T-helper 1 cell treated with Interleukin-12 subunit alpha and Interleukin-12 subunit beta and Interleukin-4 antibody, amounts not matched to agents 30 ng/mL and 1 ng/mL, for 36 hours (primary cell): Measurements from ENCODE around the gene OSBPL6. TPM values are rescaled to one million over a fixed set of nuclear protein-coding genes. Genes with fewer than 3 reads are reported as not detected.
"Not testable (repeated sequence)": the region's sequence is repeated elsewhere in the genome, so short reads cannot be mapped to it uniquely, and the experiment has no call there.

ENCODE experiments used
- intact Hi-C: fragments of 100-400 bp; cut with micrococcal nuclease; formaldehyde crosslinking; loops from one replicate; pipeline ENCODE4 v1.15.1; 2024
- total RNA-seq: library from RNA; stranded (reverse); gene quantifications from 2 replicates; pipeline ENCODE4 v1.2.3, GENCODE V29; 2022

Gene OSBPL6
- total RNA-seq, 1 donor from 2014 or later: 1.7 TPM

DNA sequence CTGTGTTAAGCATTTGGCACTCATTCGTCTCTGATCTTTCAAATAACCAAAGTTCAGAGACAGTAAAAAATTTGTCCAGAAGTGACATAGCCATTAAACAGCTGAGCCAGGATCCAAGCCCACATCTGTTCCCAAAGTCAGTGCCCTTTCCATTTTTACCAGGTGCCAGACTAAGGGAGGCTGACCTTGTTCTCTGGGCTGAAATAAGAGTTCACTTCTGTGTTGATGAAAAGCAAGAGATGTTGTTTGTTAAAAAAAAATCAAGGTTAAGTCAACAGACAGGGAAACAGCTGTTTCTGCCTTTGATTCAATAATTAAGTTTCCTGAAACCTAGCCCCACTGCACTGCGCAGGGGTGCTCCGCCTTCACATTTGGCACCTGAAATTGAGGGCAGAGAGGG lies 139.5 kb downstream of the OSBPL6 start:
- intact Hi-C loops: no loop called here

DNA sequence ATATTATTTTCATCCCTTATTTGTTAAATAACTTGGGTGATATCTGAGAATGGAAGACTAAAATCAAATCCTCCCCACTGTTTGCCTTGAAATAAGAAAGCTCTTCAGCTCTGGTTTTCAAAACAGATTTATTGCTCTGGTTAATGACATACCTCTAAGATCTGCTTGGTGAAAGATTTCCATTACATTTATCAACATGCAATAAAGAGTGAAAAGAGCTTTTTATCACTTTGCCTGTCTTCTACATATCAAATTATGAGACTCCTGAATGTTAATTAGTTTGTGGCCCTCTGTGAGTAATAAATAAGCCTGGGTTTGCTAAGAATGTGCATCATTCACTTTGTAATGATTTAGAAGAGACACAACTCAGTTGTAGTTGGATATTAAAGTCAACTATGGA lies 140.9 kb downstream of the OSBPL6 start:
- intact Hi-C loops: no loop called here

DNA sequence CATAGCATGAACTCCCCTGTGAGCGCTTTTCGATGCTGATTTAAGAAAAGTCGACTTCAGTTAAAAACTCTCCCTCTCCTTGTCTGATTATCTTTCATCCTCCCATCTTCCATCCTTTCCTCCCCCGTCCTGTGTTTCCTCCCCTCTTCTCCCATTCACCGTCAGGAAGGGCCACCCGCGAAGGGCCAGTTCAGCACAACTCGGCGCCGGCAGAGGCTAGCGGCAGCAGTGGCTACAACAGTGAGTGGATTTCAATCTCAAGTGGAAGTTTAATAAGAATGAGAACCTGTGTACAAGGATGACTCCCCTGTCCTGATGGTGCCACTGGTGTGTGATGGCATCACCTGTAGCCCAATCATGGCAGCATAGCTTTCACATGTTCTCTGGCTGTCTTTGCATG lies 149.8 kb downstream of the OSBPL6 start:
- intact Hi-C loops: no loop called here

- intact Hi-C loops: no loop called here
These were observed 151.6 kb downstream of the OSBPL6 start for GRCh38 chr2:178345951-178346350.

DNA sequence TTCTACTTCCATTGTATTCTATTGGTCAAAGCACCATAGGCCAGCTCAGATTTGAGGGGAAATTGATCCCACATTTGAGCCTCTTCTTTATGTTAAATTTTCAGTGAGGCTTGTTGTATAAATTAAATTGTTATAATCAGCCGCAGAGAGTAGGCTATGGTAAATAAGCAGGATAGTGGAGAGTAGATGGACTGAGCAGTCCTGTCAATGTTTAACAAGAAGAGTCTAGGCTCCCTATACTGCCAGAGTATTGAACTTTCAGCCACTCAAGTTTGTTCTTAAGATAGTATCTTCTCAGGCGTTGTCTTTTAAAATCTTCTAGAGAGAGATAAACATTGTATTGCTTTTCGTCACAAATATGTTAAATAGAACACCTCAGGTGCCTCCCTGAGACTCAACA lies 155.7 kb downstream of the OSBPL6 start:
- intact Hi-C loops: no loop called here

GRCh38 chr2:178357704-178358103 lies 163.4 kb downstream of the OSBPL6 start:
- intact Hi-C loops: not testable (repeated sequence)

GRCh38 chr2:178359192-178359912 lies 165.0 kb downstream of the OSBPL6 start:
- intact Hi-C loops: no loop called here

DNA sequence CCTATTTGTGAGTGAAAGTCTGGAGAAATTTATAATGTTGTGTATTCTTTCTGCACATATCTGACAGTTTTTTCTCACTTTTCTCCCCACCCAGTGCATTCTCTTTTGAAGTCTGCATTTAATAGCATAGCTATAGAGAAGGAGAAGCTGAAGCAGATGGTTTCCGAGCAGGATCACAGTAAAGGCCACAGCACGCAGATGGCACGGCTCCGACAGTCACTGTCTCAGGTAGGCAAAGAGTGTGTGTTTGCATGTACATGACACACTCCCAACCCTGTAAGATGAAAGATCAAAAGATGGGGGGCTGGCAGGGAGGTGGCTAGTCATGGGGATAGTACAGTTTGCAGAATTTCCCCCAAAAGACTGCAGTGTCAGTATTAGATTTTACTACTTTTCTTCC lies 167.3 kb downstream of the OSBPL6 start:
- intact Hi-C loops: no loop called here

DNA sequence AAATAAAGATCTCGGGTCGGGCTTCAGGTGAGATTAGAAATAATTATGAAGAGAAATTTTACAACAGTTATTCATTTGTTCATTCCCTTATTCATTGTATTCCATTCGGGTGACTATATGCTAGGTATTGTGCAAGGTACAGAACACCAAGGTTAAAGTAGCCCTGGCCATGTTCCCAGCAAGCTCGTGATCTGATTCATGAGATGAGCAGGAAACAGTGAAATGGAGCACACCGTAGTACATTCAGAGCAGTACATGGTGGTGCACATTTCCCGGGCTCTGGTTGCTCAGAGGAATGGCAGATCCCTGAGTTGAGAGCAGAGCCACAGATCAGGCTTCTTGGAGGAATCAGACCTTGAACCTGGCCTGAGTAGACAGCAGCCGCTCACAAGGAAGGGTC lies 168.9 kb downstream of the OSBPL6 start:
- intact Hi-C loops: no loop called here

- intact Hi-C loops: no loop called here
These were observed 170.8 kb downstream of the OSBPL6 start for GRCh38 chr2:178365116-178365515.

DNA sequence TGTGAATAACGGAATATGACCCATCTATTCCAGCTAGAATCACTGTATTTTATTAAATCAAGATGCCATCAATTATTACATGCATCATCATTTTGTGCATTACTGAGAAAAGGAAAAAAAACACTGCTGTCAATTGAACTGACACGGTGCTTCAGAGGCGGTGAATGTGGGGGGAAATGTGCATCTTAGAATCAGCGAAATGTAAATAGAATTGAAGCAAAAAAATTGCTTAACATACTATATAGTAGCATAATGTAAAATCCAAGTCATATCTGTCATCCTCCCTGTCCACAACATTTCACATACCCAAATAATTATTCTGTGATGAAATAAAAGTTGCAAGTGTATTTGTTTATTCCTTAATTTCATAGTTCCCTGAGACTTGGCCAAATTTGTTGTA lies 172.1 kb downstream of the OSBPL6 start:
- intact Hi-C loops: no loop called here

DNA sequence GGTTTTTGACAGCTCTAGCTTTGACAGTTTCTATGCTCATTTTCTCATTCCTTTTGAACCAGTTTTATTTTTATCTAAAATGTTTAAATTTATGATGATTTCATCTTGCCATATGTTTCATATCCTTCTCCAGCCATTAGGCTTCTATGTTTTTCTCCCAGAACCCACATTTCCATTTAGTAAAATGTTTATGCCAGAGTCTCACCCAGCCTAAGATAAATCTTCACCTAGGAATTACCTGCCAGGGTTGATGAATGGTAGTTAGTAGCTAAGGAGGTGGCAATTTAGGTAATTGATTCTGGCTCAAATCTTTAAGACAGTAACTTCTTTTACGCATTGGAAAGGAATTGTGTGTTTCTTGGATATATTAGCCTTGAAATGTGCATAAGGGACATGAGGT lies 173.0 kb downstream of the OSBPL6 start:
- intact Hi-C loops: no loop called here

DNA sequence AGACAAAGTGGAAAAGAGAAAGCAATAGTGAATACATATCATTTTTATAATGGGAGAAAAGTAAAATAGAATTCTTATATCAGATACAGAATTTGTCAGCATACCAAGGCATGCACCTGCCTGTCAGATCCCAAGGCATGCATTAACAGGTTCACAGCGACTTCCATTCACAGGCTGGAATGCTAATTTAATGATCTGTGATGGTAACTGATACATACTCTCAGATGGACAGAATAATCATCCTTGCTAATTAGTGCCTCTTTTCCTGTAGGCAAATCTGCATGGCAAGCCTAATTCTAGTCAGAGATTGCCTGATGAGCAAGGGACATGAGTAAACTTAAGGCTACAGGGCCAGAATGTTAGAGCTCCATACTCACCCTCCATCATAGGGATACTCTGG lies 180.6 kb downstream of the OSBPL6 start:
- intact Hi-C loops: no loop called here

- intact Hi-C loops: no loop called here
These were observed 182.7 kb downstream of the OSBPL6 start for GRCh38 chr2:178377046-178377445.

- intact Hi-C loops: loop anchor here (10.0 kb wide), 1 partner anchor 1445 kb away; no protein-coding TSS in a partner anchor
These were observed 185.1 kb downstream of the OSBPL6 start for GRCh38 chr2:178379162-178380004.

- intact Hi-C loops: loop anchor here (10.0 kb wide), 1 partner anchor 1446 kb away; no protein-coding TSS in a partner anchor
These were observed 186.5 kb downstream of the OSBPL6 start for GRCh38 chr2:178380763-178381162.

DNA sequence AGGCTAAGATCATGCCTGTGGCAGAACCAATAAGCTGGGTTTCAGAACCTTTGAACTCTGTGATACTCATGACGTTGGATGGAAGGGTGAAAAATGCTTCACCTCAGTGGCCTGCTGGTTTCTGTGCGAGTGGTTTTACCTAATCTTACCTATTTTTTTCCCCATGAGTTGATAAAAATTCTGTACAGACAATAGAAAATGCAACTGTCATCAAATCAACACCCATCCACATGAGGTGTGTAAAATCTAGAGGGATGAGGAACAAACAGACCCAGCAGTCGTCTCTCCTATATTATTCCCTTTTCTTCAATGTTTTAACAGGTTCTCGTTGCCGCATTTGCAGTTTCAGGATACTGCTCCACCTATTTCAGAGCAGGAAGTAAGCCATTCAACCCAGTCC lies 189.4 kb downstream of the OSBPL6 start:
- intact Hi-C loops: loop anchor here (10.0 kb wide), 1 partner anchor 1449 kb away; no protein-coding TSS in a partner anchor

DNA sequence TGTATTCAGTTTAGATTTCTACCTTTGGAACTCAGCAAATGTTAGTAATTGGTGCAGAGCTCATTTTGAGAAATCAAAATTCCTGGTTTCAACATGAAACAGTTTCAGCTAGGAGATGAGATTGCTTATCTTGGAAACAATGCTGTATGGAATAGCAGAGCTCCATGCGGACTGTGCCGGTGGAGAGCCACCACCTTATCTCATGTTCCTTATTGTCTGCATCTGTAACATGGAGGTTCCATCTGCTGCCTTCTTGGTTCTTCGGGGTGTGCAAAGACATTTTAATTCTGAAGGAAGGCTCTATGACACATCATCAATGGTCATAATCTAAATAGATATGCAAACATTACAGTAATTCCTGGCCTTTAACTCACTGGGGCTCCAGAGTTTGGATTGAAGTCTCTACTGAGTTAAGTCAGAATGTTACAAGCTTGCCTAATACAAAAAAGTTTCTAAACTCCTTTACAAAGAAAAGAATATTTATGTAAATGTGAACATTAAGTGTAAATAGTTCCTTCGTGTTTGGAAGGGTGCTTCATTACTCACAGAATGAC lies 191.4 kb downstream of the OSBPL6 start:
- intact Hi-C loops: loop anchor here (10.0 kb wide), 1 partner anchor 1451 kb away; no protein-coding TSS in a partner anchor

- intact Hi-C loops: loop anchor here (10.0 kb wide), 1 partner anchor 1452 kb away; no protein-coding TSS in a partner anchor
These were observed 192.8 kb downstream of the OSBPL6 start for GRCh38 chr2:178386986-178387597.

DNA sequence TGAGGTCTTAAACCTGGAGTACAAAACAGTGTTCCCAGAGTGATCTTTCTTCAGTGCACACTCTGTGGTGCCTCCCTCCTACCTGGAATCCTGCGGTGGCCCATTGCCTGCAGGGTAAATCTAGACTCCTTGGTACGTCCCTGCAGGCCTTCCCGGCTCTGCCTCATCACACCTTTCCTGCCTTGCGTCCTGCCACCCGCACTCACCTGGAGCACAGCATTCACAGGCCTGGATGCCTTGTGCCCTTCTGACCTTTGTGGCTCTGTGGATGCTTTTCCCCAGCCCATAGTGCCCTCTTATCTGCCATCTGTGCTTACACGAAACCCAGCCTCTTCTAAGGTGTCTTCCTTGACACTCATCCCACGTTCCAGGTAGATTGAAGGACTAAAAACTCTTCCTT lies 194.0 kb downstream of the OSBPL6 start:
- intact Hi-C loops: loop anchor here (10.0 kb wide), 1 partner anchor 1453 kb away; no protein-coding TSS in a partner anchor

- intact Hi-C loops: no loop called here
These were observed 197.4 kb downstream of the OSBPL6 start for GRCh38 chr2:178391701-178392100.
